Common myeloid progenitor, CD34-positive (primary cell): ENCODE data around the gene CCDC144A.
"Not testable (repeated sequence)": the region's sequence is repeated elsewhere in the genome, so short reads cannot be mapped to it uniquely, and the experiment has no call there.

Experiments
- CTCF ChIA-PET: fragments of 350-600 bp; sonication (Branson Sonifier 250); formaldehyde crosslinking; loops from one replicate; lab custom pipeline; 2021; ENCODE audit warnings: antibody characterized with exemption; lab: Charles Lee
- POLR2A ChIA-PET: fragments of 350-600 bp; sonication (Branson Sonifier 250); formaldehyde crosslinking; loops from one replicate; lab custom pipeline; 2021; ENCODE audit warnings: antibody characterized with exemption; lab: Charles Lee
- DNase-seq, 3 donors: peaks; one replicate each; pipeline versions ENCODE4 v3.0.0 to v3.0.0-alpha.2; 2013
- H3K27ac ChIP-seq, 2 experiments: 1 replicate in 1 of 2; 2 replicates in 1 of 2; pipeline ENCODE4 v1.7.0; 2013; ENCODE audit warnings: inconsistent platforms in 2 of 2, low read length in 2 of 2, mild to moderate bottlenecking in 2 of 2, low read depth in 1 of 2, moderate library complexity in 1 of 2; ENCODE audit not compliant: severe bottlenecking in 2 of 2, insufficient read depth in 1 of 2, poor library complexity in 1 of 2
- H3K27me3 ChIP-seq, 5 experiments: replicated peaks in 2 of 5; 1 replicate in 3 of 5; 2 replicates in 2 of 5; pipeline versions ENCODE4 v1.6.1 to v1.7.0; 2013; ENCODE audit warnings: low read length in 4 of 5, mild to moderate bottlenecking in 2 of 5, moderate library complexity in 2 of 5, inconsistent platforms in 1 of 5; ENCODE audit not compliant: insufficient read depth in 5 of 5, control insufficient read depth in 4 of 5
- H3K36me3 ChIP-seq, 4 experiments: 1 replicate in 2 of 4; 2 replicates in 2 of 4; pipeline versions ENCODE4 v1.6.1 to v1.7.0; 2013; ENCODE audit warnings: low read length in 3 of 4, control low read depth in 1 of 4, mild to moderate bottlenecking in 1 of 4; ENCODE audit not compliant: control insufficient read depth in 4 of 4, insufficient read depth in 4 of 4
- H3K4me1 ChIP-seq, 4 experiments: 1 replicate in 3 of 4; 2 replicates in 1 of 4; pipeline versions ENCODE4 v1.6.1 to v1.7.1; 2013; ENCODE audit warnings: low read length in 3 of 4, mild to moderate bottlenecking in 3 of 4, control low read depth in 1 of 4, inconsistent platforms in 1 of 4, moderate library complexity in 1 of 4; ENCODE audit not compliant: control insufficient read depth in 4 of 4, insufficient read depth in 4 of 4; ENCODE audit errors: control extremely low read depth in 1 of 4
- H3K4me3 ChIP-seq, 7 experiments: 1 replicate in 4 of 7; 2 replicates in 3 of 7; pipeline versions ENCODE4 v1.5.1 to v1.7.0; 2013; ENCODE audit warnings: mild to moderate bottlenecking in 7 of 7, low read length in 6 of 7, moderate library complexity in 6 of 7, inconsistent platforms in 2 of 7, low read depth in 2 of 7, control low read depth in 1 of 7; ENCODE audit not compliant: insufficient read depth in 4 of 7, control insufficient read depth in 1 of 7; ENCODE audit errors: extremely low read depth in 1 of 7
- H3K9me3 ChIP-seq, 5 experiments: 1 replicate in 4 of 5; 2 replicates in 1 of 5; pipeline versions ENCODE4 v1.6.1 to v1.7.1; 2013; ENCODE audit warnings: low read length in 4 of 5, mild to moderate bottlenecking in 2 of 5, inconsistent platforms in 1 of 5, low read depth in 1 of 5, moderate library complexity in 1 of 5; ENCODE audit not compliant: control insufficient read depth in 4 of 5, insufficient read depth in 2 of 5; ENCODE audit errors: control extremely low read depth in 1 of 5
- WGBS: methylation state at CpG from one replicate; pipeline ENCODE4 v1.1.5; 2013; ENCODE audit not compliant: insufficient coverage; 5-methylcytosine and 5-hydroxymethylcytosine counted together

The CCDC144A gene

DNA sequence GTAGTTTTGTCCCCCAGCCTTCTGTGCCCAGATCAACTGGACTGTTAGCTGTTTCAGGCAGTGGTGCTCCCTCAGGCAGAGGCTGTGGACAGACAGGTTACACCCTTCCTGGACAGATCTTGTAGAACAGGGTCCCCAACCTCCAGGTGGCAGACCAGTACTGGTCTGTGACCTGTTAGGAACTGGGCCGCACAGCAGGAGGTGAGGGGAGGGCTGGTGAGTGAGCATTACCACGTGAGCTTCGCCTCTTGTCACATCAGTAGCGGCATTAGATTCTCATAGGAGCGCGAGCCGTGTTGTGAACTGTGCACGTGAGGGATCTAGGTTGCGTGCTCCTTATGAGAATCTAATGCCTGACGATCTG is 61.9 kb downstream of the CCDC144A start:
- POLR2A ChIA-PET, H3K36me3 ChIP-seq, H3K27me3 ChIP-seq, DNase-seq, H3K27ac ChIP-seq, CTCF ChIA-PET, H3K4me1 ChIP-seq, H3K4me3 ChIP-seq, H3K9me3 ChIP-seq: not testable (repeated sequence)
- WGBS = no CpG with 5 or more reads among the region's 10 CpGs

DNA sequence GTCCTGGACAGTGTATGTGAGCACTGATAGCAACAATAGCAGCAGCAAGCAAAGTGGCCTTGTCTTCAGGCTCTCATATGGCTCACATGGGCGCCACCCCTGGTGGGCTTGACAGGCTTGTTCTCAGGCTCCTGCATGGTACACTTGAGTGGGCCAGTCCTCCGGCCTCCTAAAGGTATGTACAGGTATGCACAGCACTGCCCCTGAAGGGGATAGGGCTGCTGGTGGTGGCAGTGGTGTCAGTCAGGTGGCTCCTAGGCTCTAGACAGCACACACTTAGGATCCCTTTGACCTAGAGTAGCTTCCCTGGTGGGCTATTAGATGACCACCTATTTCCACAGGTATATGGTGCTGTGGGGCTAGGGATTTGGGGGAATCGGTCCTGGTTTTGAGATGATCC is 67.5 kb downstream of the CCDC144A start:
- POLR2A ChIA-PET, H3K9me3 ChIP-seq, H3K4me3 ChIP-seq, H3K27ac ChIP-seq, H3K27me3 ChIP-seq, H3K36me3 ChIP-seq, CTCF ChIA-PET, H3K4me1 ChIP-seq, DNase-seq: not testable (repeated sequence)
- no CpG with 5 or more reads among the region's 3 CpGs for WGBS

DNA sequence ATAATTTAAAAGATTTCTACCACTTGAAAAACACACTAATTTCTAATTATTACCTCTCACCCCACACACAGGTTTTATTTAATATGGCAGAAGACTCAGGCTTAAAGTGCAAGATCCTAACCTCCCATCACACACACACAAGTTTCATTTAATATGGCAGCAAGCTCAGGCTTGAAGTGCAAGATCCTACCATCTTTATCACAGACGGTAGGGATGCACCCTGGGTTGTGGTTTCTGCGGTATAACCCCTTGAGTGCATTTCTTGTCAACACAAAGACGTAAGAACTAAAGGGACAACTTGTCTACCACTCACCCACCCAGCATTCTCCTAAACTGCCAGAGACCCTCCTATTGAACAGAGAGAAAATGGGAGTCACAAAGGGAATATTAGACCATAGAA is 68.1 kb downstream of the CCDC144A start:
- H3K4me3 ChIP-seq, POLR2A ChIA-PET, H3K27ac ChIP-seq, CTCF ChIA-PET, H3K9me3 ChIP-seq, H3K4me1 ChIP-seq, H3K36me3 ChIP-seq, H3K27me3 ChIP-seq, DNase-seq: not testable (repeated sequence)
- no CpG with 5 or more reads among the region's 3 CpGs for WGBS

DNA sequence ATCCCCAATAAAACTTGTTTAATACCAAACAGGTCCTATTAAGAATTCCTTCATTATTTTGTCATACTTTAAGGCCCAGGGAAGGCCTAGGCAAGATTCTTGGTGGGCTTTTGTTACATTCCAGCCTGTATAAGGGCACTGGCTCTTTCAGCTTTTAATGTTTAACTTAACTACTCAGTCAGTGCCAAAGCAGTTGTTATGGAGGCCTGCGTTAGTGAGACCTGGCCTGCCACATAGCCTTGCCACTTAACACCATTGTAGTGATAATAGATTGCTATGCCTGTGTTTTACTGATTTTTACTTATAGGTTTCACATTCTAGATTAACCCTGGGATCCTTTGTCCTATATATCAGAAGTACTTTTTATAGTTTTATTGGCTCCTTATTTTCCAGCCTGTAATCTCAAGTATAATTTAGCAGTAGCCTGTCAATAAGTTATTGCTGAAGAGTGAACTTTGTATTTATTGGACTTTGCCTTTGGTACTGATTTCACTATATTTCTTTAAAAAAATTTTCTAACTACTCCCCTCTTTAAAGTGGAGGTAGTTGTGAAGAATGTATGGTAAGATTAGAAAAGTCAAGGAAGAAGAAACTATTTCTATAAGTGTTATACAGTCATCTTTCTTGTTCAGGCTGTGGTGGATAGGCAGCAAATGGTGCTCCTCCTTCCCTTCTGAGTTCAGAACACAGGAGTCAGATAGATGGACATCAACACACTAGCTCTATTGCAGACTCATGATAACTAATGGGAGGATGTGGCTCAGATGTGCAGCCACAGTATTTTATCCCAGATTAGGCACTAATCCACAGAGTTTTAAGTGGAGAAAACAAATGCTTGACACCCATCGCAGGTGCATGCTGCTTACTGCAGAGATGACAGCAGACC is 78.5 kb downstream of the CCDC144A start:
- H3K4me1 ChIP-seq, DNase-seq, H3K27me3 ChIP-seq, POLR2A ChIA-PET, H3K4me3 ChIP-seq, H3K27ac ChIP-seq, H3K36me3 ChIP-seq, H3K9me3 ChIP-seq, CTCF ChIA-PET: not testable (repeated sequence)
- no CpG with 5 or more reads among the region's 2 CpGs for WGBS

DNA sequence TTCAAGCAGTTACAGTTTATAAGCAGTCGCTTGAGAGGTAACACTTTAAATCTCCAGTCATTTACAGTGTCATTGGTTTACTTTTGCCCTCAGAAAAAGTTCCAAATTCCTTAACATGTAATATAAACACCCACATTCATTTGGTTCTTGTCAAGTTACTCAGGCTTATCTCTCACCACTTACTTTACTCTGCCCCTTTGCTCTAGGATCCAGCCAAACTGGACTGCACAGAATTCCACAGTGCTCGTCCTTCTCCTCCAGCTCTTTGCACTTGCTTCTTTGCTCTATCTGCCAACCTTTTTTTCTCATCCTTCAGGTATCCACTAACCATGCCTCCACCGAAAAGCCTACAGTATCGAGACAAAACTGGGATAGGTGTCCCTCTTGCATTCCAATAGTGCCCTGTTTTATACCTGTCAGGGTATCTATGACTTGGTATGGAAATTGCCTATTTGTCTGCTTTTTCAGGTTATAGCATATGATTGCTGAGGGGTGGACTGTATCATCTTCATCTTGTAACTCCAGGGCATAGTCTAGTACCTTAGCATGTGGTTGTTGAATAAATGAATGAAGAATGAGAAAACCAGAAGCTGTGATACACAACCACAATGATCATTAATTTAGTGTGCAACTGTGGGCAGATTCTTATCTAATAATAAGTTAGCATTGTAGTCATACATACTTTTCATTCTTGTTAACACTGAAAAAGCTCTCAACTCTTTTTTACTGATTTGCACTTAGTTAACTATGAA is 82.5 kb downstream of the CCDC144A start:
- WGBS = no CpG with 5 or more reads among the region's 4 CpGs
- H3K9me3 ChIP-seq, H3K27me3 ChIP-seq, POLR2A ChIA-PET, H3K27ac ChIP-seq, H3K4me3 ChIP-seq, CTCF ChIA-PET, H3K36me3 ChIP-seq, H3K4me1 ChIP-seq, DNase-seq: not testable (repeated sequence)

DNA sequence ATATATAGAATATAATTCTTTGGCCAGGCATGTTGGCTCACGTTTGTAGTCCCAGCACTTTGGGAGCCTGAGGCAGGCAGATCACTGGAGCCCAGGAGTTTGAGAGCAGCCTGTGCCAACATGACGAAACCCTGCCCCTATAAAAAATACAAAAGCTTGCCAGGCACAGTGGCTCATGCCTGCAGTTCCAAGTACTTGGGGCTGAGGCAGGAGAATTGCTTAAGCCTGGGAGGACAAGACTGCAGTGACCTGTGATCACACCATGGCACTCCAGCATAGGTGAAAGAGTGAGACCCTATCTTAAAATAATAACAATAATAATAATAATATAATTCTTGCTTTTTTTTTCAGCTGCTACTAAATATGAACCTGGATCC is 83.1 kb downstream of the CCDC144A start:
- no CpG with 5 or more reads among the region's 2 CpGs for WGBS
- DNase-seq, H3K4me3 ChIP-seq, H3K27ac ChIP-seq, H3K4me1 ChIP-seq, CTCF ChIA-PET, H3K9me3 ChIP-seq, POLR2A ChIA-PET, H3K27me3 ChIP-seq, H3K36me3 ChIP-seq: not testable (repeated sequence)

DNA sequence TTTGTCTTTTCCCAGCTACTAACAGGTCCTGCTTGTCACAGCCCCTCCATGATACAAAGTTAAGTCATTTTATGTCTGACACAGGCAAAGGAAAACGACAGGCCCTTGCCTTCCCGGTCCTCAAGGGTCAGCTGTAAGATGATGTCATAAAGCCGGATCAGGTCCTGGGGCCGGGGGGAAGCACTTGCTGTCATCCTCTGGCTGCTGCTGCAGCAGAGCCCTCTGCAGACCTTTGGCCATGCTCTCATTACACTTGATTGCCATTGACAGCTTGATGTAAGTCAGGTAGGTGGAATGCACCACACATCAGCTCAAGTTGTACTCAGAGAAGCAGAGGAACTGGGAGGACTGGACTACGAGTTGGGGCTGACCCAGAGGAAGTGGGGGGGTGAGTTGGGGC is 97.8 kb downstream of the CCDC144A start:
- H3K4me1 ChIP-seq, POLR2A ChIA-PET, CTCF ChIA-PET, H3K36me3 ChIP-seq, H3K27me3 ChIP-seq, DNase-seq, H3K4me3 ChIP-seq, H3K27ac ChIP-seq, H3K9me3 ChIP-seq: not testable (repeated sequence)
- WGBS = 100% methylated on average over 3 of the region's 5 CpGs
